MM.1S (cell line): Measurements from ENCODE around the gene YEATS2.
"Not testable (repeated sequence)": the region's sequence is repeated elsewhere in the genome, so short reads cannot be mapped to it uniquely, and the experiment has no call there.

Source experiments
- DNase-seq: peaks from one replicate; pipeline ENCODE4 v3.0.0-alpha.2; 2015
- H2AFZ ChIP-seq: fragments of 300-600 bp; sonication (generic); 2 replicates; pipeline ENCODE4 v1.6.0; 2016; ENCODE audit warnings: antibody characterized with exemption, low read length
- H3F3A ChIP-seq: fragments of 300-600 bp; sonication (generic); 2 replicates; pipeline ENCODE4 v1.6.1; 2016; ENCODE audit warnings: mild to moderate bottlenecking, antibody characterized with exemption, low read length, moderate library complexity, mixed read lengths; ENCODE audit not compliant: insufficient read depth
- H3K27ac ChIP-seq: fragments of 300-600 bp; sonication (generic); 2 replicates; pipeline ENCODE4 v1.5.1; 2016; ENCODE audit warnings: mild to moderate bottlenecking, low read length
- H3K27me3 ChIP-seq: fragments of 300-600 bp; sonication (generic); replicated peaks from 2 replicates; pipeline ENCODE4 v1.6.0; 2016; ENCODE audit warnings: low read length; ENCODE audit not compliant: insufficient read depth
- H3K36me3 ChIP-seq: fragments of 300-600 bp; sonication (generic); replicated peaks from 2 replicates; pipeline ENCODE4 v1.6.1; 2016; ENCODE audit warnings: mild to moderate bottlenecking, low read length, mixed read lengths; ENCODE audit not compliant: insufficient read depth
- H3K4me1 ChIP-seq: fragments of 300-600 bp; sonication (generic); 2 replicates; pipeline ENCODE4 v1.6.1; 2016; ENCODE audit warnings: low read length, mixed read lengths
- H3K4me2 ChIP-seq: fragments of 300-600 bp; sonication (generic); 2 replicates; pipeline ENCODE4 v1.6.0; 2016; ENCODE audit warnings: low read depth, low read length
- H3K4me3 ChIP-seq: fragments of 300-600 bp; sonication (generic); 2 replicates; pipeline ENCODE4 v1.5.1; 2016; ENCODE audit warnings: low read length, mixed read lengths
- H3K79me2 ChIP-seq: fragments of 300-600 bp; sonication (generic); 2 replicates; pipeline ENCODE4 v1.6.1; 2016; ENCODE audit warnings: mixed run types, low read length, mixed read lengths
- H3K9ac ChIP-seq: fragments of 300-600 bp; sonication (generic); 2 replicates; pipeline ENCODE4 v1.6.1; 2016; ENCODE audit warnings: low read length, mixed read lengths
- H3K9me2 ChIP-seq: fragments of 300-600 bp; sonication (generic); replicated peaks from 2 replicates; pipeline ENCODE4 v1.6.1; 2016; ENCODE audit warnings: mild to moderate bottlenecking, low read length, mixed read lengths; ENCODE audit not compliant: insufficient read depth
- H3K9me3 ChIP-seq: fragments of 300-600 bp; sonication (generic); replicated peaks from 2 replicates; pipeline ENCODE4 v1.6.1; 2016; ENCODE audit warnings: mild to moderate bottlenecking, low read length, mixed read lengths; ENCODE audit not compliant: insufficient read depth
- H4K20me1 ChIP-seq: fragments of 300-600 bp; sonication (generic); 2 replicates; pipeline ENCODE4 v1.6.1; 2016; ENCODE audit warnings: mild to moderate bottlenecking, low read length, moderate library complexity, mixed read lengths; ENCODE audit not compliant: insufficient read depth
- EZH2 ChIP-seq: fragments of 300-600 bp; sonication (generic); optimal IDR thresholded peaks from 2 replicates; pipeline ENCODE3; 2017; ENCODE audit warnings: low read depth, mild to moderate bottlenecking, antibody characterized with exemption, low read length, mixed read lengths
- EZH2phosphoT487 ChIP-seq: fragments of 300-600 bp; sonication (generic); IDR thresholded peaks from 2 replicates; pipeline ENCODE4 v1.6.1; 2018; ENCODE audit warnings: antibody characterized with exemption, low read length
- TF ChIP-seq, protein P1 (sequence below): fragments of 300-600 bp; sonication (generic); IDR thresholded peaks from 2 replicates; pipeline ENCODE4 v1.5.1; 2016; ENCODE audit warnings: antibody characterized with exemption, low read length, mixed read lengths

Gene YEATS2

DNA sequence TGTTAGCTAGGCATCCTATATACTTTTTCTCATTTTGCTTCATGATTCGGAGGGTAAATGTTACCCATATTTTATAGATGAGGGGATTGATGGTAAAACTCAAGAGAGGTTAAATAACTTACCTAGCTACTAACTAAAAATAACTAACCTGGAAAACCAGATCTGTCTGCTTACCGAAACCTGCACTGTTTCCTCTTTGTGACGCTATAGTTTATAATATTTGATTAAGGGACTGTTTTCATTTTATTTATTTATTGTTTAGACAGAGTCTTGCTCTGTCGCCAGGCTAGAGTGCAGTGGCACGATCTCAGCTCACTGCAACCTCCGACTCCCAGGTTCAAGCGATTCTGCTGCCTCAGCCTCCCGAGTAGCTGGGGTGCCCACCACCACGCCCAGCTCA lies 71.9 kb downstream of the YEATS2 start:
- Histone ChIP-seq H3K27ac (no peak overlapping the region), H3K9me2 (no peaks in the 10 kb centered on the region), H2AFZ (no peak overlapping the region), H3K36me3 (peaks cover 7% of the 10 kb centered on the region), H3K9ac (no peak overlapping the region), H3K79me2 (peaks cover 4% of the 10 kb centered on the region; the same call in 1 of the 2 replicates), H3K4me3 (no peak overlapping the region), H3K9me3 (no peaks in the 10 kb centered on the region), H3K27me3 (no peaks in the 10 kb centered on the region), H3K4me2 (no peak overlapping the region), H4K20me1 (no peaks in the 10 kb centered on the region), H3K4me1 (no peaks in the 10 kb centered on the region), H3F3A (peaks cover 7% of the 10 kb centered on the region; the same call in 1 of the 2 replicates)
- TF ChIP-seq EZH2 (no peak), EZH2phosphoT487 (no peak)
- TF ChIP-seq, protein P1, sequence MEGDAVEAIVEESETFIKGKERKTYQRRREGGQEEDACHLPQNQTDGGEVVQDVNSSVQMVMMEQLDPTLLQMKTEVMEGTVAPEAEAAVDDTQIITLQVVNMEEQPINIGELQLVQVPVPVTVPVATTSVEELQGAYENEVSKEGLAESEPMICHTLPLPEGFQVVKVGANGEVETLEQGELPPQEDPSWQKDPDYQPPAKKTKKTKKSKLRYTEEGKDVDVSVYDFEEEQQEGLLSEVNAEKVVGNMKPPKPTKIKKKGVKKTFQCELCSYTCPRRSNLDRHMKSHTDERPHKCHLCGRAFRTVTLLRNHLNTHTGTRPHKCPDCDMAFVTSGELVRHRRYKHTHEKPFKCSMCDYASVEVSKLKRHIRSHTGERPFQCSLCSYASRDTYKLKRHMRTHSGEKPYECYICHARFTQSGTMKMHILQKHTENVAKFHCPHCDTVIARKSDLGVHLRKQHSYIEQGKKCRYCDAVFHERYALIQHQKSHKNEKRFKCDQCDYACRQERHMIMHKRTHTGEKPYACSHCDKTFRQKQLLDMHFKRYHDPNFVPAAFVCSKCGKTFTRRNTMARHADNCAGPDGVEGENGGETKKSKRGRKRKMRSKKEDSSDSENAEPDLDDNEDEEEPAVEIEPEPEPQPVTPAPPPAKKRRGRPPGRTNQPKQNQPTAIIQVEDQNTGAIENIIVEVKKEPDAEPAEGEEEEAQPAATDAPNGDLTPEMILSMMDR = no peak
- DNase-seq = no peak

DNA sequence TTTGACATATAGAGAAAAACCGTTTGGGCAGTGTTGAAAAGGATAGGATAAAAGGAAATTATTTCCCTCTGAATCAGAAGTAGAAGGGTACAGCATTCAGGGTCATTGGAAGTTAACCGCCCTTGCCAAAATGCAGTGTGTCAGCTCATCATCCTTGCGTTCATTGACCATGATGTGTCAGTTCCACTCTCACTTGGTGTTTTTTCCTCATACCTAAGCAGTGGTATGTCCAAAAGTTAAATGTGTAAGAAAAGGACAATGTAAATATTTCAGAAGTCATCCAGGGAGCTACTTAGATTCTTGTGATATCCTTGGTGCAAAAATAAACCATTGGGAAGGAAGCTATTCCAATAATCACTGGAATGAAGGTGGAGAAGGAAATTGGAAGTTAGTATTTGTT lies 77.0 kb downstream of the YEATS2 start:
- TF ChIP-seq EZH2phosphoT487 = no peak
- TF ChIP-seq, protein P1 = no peak
- TF ChIP-seq EZH2 = no peak
- no peak for DNase-seq
- no peak overlapping the region for H3K4me3 ChIP-seq
- H2AFZ ChIP-seq = no peak overlapping the region
- no peaks in the 10 kb centered on the region for H3K9me3 ChIP-seq
- H3K27ac ChIP-seq = no peak overlapping the region
- H3K79me2 ChIP-seq = peaks cover 4% of the 10 kb centered on the region; the same call in 1 of the 2 replicates
- H3K4me1 ChIP-seq = no peaks in the 10 kb centered on the region
- no peak overlapping the region for H3K4me2 ChIP-seq
- no peaks in the 10 kb centered on the region for H3K9me2 ChIP-seq
- no peaks in the 10 kb centered on the region for H3K27me3 ChIP-seq
- no peak overlapping the region for H3K9ac ChIP-seq
- H3F3A ChIP-seq = no peaks in the 10 kb centered on the region
- H4K20me1 ChIP-seq = no peaks in the 10 kb centered on the region
- H3K36me3 ChIP-seq = peaks cover 13% of the 10 kb centered on the region

DNA sequence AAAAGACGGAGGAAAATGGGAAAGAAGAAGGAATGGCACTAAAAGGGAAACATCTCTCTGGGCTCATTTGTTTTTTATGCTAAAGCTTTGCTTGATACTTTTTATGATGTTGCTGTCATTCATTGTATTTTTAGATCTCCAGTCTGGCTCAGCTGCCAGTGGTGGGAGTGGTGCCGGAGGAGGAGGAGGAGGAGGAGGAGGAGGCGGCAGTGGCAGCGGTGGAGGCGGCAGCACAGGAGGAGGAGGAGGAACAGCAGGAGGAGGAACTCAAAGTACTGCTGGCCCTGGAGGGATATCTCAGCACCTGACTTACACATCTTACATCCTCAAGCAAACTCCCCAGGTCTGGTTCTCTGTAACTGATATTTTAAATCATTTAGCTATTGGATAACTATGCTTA lies 78.2 kb downstream of the YEATS2 start:
- no peaks in the 10 kb centered on the region for H4K20me1 ChIP-seq
- no peaks in the 10 kb centered on the region for H3F3A ChIP-seq
- no peaks in the 10 kb centered on the region for H3K9me2 ChIP-seq
- no peak overlapping the region for H3K9ac ChIP-seq
- peaks cover 8% of the 10 kb centered on the region; the same call in 1 of the 2 replicates for H3K79me2 ChIP-seq
- H3K27ac ChIP-seq = no peak overlapping the region
- no peak overlapping the region for H3K4me2 ChIP-seq
- H3K27me3 ChIP-seq = no peaks in the 10 kb centered on the region
- no peak overlapping the region for H2AFZ ChIP-seq
- no peak overlapping the region for H3K4me3 ChIP-seq
- no peaks in the 10 kb centered on the region for H3K4me1 ChIP-seq
- no peak for DNase-seq
- H3K9me3 ChIP-seq = no peaks in the 10 kb centered on the region
- TF ChIP-seq EZH2 = no peak
- TF ChIP-seq, protein P1 = no peak
- TF ChIP-seq EZH2phosphoT487 = no peak
- H3K36me3 ChIP-seq = peaks cover 20% of the 10 kb centered on the region

DNA sequence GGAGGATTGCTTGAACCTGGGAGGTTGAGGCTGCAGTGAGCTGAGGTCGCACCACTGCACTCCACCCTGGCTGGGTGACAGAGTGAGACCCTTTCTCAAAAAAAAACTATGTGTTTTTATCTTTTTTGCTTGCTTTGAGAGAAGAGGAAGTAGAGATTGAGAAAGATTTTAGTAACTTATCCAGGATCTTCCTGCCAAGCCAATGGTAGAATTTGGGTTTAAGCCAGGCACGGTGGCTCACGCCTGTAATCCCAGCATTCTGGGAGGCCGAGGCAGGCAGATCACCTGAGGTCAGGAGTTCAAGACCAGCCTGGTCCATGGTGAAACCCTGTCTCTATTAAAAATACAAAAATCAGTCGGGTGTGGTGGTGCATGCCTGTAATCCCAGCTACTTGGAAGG lies 78.9 kb downstream of the YEATS2 start:
- H3K9me3 ChIP-seq, H3K4me1 ChIP-seq, H2AFZ ChIP-seq, H3F3A ChIP-seq, H3K9ac ChIP-seq, H4K20me1 ChIP-seq, H3K4me2 ChIP-seq, H3K27ac ChIP-seq, H3K27me3 ChIP-seq, H3K9me2 ChIP-seq, H3K4me3 ChIP-seq, DNase-seq: not testable (repeated sequence)
- Histone ChIP-seq H3K79me2 (peaks cover 11% of the 10 kb centered on the region; the same call in 1 of the 2 replicates), H3K36me3 (peaks cover 24% of the 10 kb centered on the region)
